ENCODE data around the gene NAT8L. TPM values are rescaled to one million over a fixed set of nuclear protein-coding genes. Genes with fewer than 3 reads are reported as not detected.

NAT8L gene
- total RNA-seq, 1 experiment from 2014 or later, result 16.6 TPM

GRCh38 chr4:2067446-2068197, 8.5 kb downstream of the NAT8L start:
- Histone ChIP-seq H3K27me3 (ENCODE audit: control insufficient read depth, insufficient read depth, low read length) (no peaks in the 10 kb centered on the region), H3K4me3 (ENCODE audit: low read depth in 2 of 2, low read length in 2 of 2) (no peak overlapping the region), H3K9me3 (ENCODE audit: control insufficient read depth, insufficient read depth, low read depth, low read length) (no peaks in the 10 kb centered on the region), H3K27ac (ENCODE audit: low read length) (no peak overlapping the region), H3K4me1 (ENCODE audit: control insufficient read depth, insufficient read depth, low read length) (peaks cover 11% of the 10 kb centered on the region), H3K36me3 (ENCODE audit: control insufficient read depth, insufficient read depth, low read length) (no peaks in the 10 kb centered on the region)
- TF ChIP-seq TCF7L2 (IDR thresholded peaks at IDR 0.05; ENCODE audit: low read depth, low read length) (no peak), CTCF (IDR thresholded peaks at IDR 0.05) (no peak)
- ATAC-seq (no peak), DNase-seq (ENCODE audit: low read depth, low spot score) (no peak)
- ChIA-PET POLR2A (no interaction called here), CTCF (no interaction called here)
- in situ Hi-C loops (cut with HindIII; ENCODE audit: low pct_unique_long_range_greater_than_20kb, low sequenced_read_pairs), result no loop called here
- intact Hi-C loops (cut with micrococcal nuclease; ENCODE audit: unreplicated experiment), result no loop called here
- TSS peak; percentile 62 for BruUV-seq (replicated peaks)

GRCh38 chr4:2068198-2068470, 9.0 kb downstream of the NAT8L start:
- Histone ChIP-seq H3K27ac (ENCODE audit: low read length) (no peak overlapping the region), H3K36me3 (ENCODE audit: control insufficient read depth, insufficient read depth, low read length) (no peaks in the 10 kb centered on the region), H3K27me3 (ENCODE audit: control insufficient read depth, insufficient read depth, low read length) (no peaks in the 10 kb centered on the region), H3K4me1 (ENCODE audit: control insufficient read depth, insufficient read depth, low read length) (peaks cover 11% of the 10 kb centered on the region), H3K9me3 (ENCODE audit: control insufficient read depth, insufficient read depth, low read depth, low read length) (no peaks in the 10 kb centered on the region), H3K4me3 (ENCODE audit: low read depth in 2 of 2, low read length in 2 of 2) (no peak overlapping the region)
- ChIA-PET CTCF (no interaction called here), POLR2A (no interaction called here)
- TF ChIP-seq REST (IDR thresholded peaks at IDR 0.05; ENCODE audit: insufficient read depth in 1 of 2, low read depth in 2 of 2, low read length in 1 of 2) (no peak), SIN3A (IDR thresholded peaks at IDR 0.05; ENCODE audit: borderline replicate concordance, insufficient read depth, low read depth, low read length) (no peak), POLR2AphosphoS5 (IDR thresholded peaks at IDR 0.05; ENCODE audit: low read depth, low read length) (no peak), CTCF (IDR thresholded peaks at IDR 0.05) (no peak), TCF7L2 (IDR thresholded peaks at IDR 0.05; ENCODE audit: low read depth, low read length) (no peak)
- in situ Hi-C loops (cut with HindIII; ENCODE audit: low pct_unique_long_range_greater_than_20kb, low sequenced_read_pairs) (no loop called here), intact Hi-C loops (cut with micrococcal nuclease; ENCODE audit: unreplicated experiment) (no loop called here)
- BruUV-seq (replicated peaks), result no TSS peak
- DNase-seq (ENCODE audit: low read depth, low spot score) (no peak), ATAC-seq (no peak)

Data from Panc1 (cell line).